HepG2 (cell line): Measurements from ENCODE around the gene PKNOX2. TPM values are rescaled to one million over a fixed set of nuclear protein-coding genes. Genes with fewer than 3 reads are reported as not detected.

Source experiments
- ATAC-seq: fragments of 200-7000 bp; cut with Tn5 transposase; 3 replicates; pipeline ENCODE4 v1.9.1; 2020; ENCODE audit warnings: mild to moderate bottlenecking, moderate library complexity
- BruUV-seq: library from RNA; stranded (reverse); fragments of 400-500 nt; replicated peaks from 2 replicates; lab custom pipeline; 2021; lab: Mats Ljungman, UMichigan
- CTCF ChIA-PET: fragments of 300-600 bp; formaldehyde crosslinking; extraction: SDS; loops from one replicate; lab custom pipeline; 2021; ENCODE audit warnings: low total read pairs, inconsistent platforms, low intra/inter-chr PET ratio; lab: Yijun Ruan, JAX
- POLR2A ChIA-PET: fragments of 350-600 bp; sonication (Branson Sonifier 250); formaldehyde crosslinking; loops from one replicate; lab custom pipeline; 2020; ENCODE audit warnings: antibody characterized with exemption, inconsistent platforms; lab: Yijun Ruan, JAX
- DNase-seq: peaks from one replicate; pipeline ENCODE4 v3.0.0-alpha.2; 2015; ENCODE audit warnings: low spot score
- FAIRE-seq: peaks from 3 replicates; lab custom pipeline; 2011; peaks lifted over from hg19 to GRCh38; lab: Jason Lieb, UNC
- H2AFZ ChIP-seq: one replicate; pipeline ENCODE4 v1.6.1; 2011; ENCODE audit warnings: low read length, inconsistent platforms
- H3K27ac ChIP-seq: fragments of 300-600 bp; 3 replicates; pipeline ENCODE4 v1.8.0; 2011; ENCODE audit warnings: mixed run types, mild to moderate bottlenecking, mixed read lengths, low read length, inconsistent platforms; ENCODE audit not compliant: insufficient read depth; ENCODE audit errors: extremely low read length
- H3K27me3 ChIP-seq, 2 experiments: fragments of 200-600 bp in 1 of 2; 2 replicates in 1 of 2; 3 replicates in 1 of 2; pipeline versions ENCODE4 v1.6.0 to v1.8.0; 2011; ENCODE audit warnings: low read length in 2 of 2, mild to moderate bottlenecking in 2 of 2, moderate library complexity in 2 of 2, inconsistent platforms in 1 of 2; ENCODE audit not compliant: insufficient read depth in 2 of 2, control insufficient read depth in 1 of 2
- H3K36me3 ChIP-seq, 2 experiments: fragments of 200-600 bp in 1 of 2; replicated peaks in 1 of 2; 2 replicates in 1 of 2; 3 replicates in 1 of 2; pipeline versions ENCODE4 v1.5.1 to v1.8.0; 2011; ENCODE audit warnings: low read length in 2 of 2, inconsistent platforms in 1 of 2; ENCODE audit not compliant: insufficient read depth in 2 of 2, control insufficient read depth in 1 of 2
- H3K4me1 ChIP-seq: 2 replicates; pipeline ENCODE4 v1.5.1; 2012; ENCODE audit warnings: low read length, inconsistent platforms; ENCODE audit not compliant: insufficient read depth
- H3K4me2 ChIP-seq: 2 replicates; pipeline ENCODE4 v1.6.0; 2011; ENCODE audit warnings: low read depth, low read length, inconsistent platforms
- H3K4me3 ChIP-seq, 3 experiments: fragments of 200-600 bp in 1 of 3; sonication (generic), shearing (Covaris generic) in 1 of 3; replicated peaks in 1 of 3; 2 replicates each; pipeline ENCODE4 v1.5.1; 2011 to 2016; ENCODE audit warnings: low read length in 3 of 3, inconsistent platforms in 2 of 3, low read depth in 2 of 3, mild to moderate bottlenecking in 2 of 3, control low read depth in 1 of 3, mixed read lengths in 1 of 3; ENCODE audit not compliant: insufficient read depth in 1 of 3
- H3K79me2 ChIP-seq: one replicate; pipeline ENCODE4 v1.6.1; 2011; ENCODE audit warnings: low read length, inconsistent platforms; ENCODE audit not compliant: insufficient read depth
- H3K9ac ChIP-seq: 2 replicates; pipeline ENCODE4 v1.6.0; 2011; ENCODE audit warnings: mild to moderate bottlenecking, low read depth, low read length, inconsistent platforms; ENCODE audit not compliant: insufficient read depth
- H3K9me3 ChIP-seq: 2 replicates; pipeline ENCODE4 v1.5.1; 2012; ENCODE audit warnings: mild to moderate bottlenecking, low read length
- H4K20me1 ChIP-seq: 2 replicates; pipeline ENCODE4 v1.6.0; 2011; ENCODE audit warnings: inconsistent platforms, mild to moderate bottlenecking, low read length, moderate library complexity; ENCODE audit not compliant: insufficient read depth
- AGO2 ChIP-seq: fragments of 200-400 bp; formaldehyde crosslinking; optimal IDR thresholded peaks from 2 replicates; pipeline ENCODE3; 2017; ENCODE audit warnings: mild to moderate bottlenecking, low read depth, low read length, moderate library complexity
- FOXO1 ChIP-seq: sonication (generic); formaldehyde crosslinking; IDR thresholded peaks from 2 replicates; pipeline ENCODE4 v1.4.0; 2020; ENCODE audit warnings: missing genetic modification reagents
- GATAD2A ChIP-seq: IDR thresholded peaks from 2 replicates; pipeline ENCODE4 v1.6.1; 2016
- PAWR ChIP-seq: sonication (generic); formaldehyde crosslinking; IDR thresholded peaks from 2 replicates; pipeline ENCODE4 v1.4.0; 2020; ENCODE audit warnings: missing genetic modification reagents, mild to moderate bottlenecking, borderline replicate concordance
- SNRNP70 ChIP-seq: fragments of 200-400 bp; formaldehyde crosslinking; IDR thresholded peaks from 2 replicates; pipeline ENCODE4 v1.6.1; 2017; ENCODE audit warnings: mild to moderate bottlenecking, low read depth, low read length, moderate library complexity
- SOX13 ChIP-seq, 3 experiments: fragments of 450-650 bp in 1 of 3; sonication (generic) in 1 of 3; formaldehyde crosslinking in 1 of 3; IDR thresholded peaks in 2 of 3; conservative IDR thresholded peaks in 1 of 3; 2 replicates each; pipeline versions ENCODE4 v1.5.0 to v1.6.1; 2016 to 2020; ENCODE audit warnings: antibody characterized with exemption in 1 of 3, mild to moderate bottlenecking in 1 of 3, missing compliant biosample characterization in 1 of 3, missing genetic modification reagents in 1 of 3, moderate library complexity in 1 of 3
- SP5 ChIP-seq: IDR thresholded peaks from 2 replicates; pipeline ENCODE4 v1.6.1; 2016; ENCODE audit warnings: low read depth, borderline replicate concordance
- ZBTB8A ChIP-seq: sonication (generic); formaldehyde crosslinking; IDR thresholded peaks from 2 replicates; pipeline ENCODE4 v1.4.0; 2020; ENCODE audit warnings: mild to moderate bottlenecking, low read depth, missing genetic modification reagents, borderline replicate concordance
- ZEB1 ChIP-seq: IDR thresholded peaks from 2 replicates; pipeline ENCODE4 v1.6.1; 2012; ENCODE audit warnings: mild to moderate bottlenecking, low read depth, inconsistent platforms; ENCODE audit not compliant: insufficient replicate concordance
- ZNF367 ChIP-seq: sonication (generic); formaldehyde crosslinking; IDR thresholded peaks from 2 replicates; pipeline ENCODE4 v1.4.0; 2020; ENCODE audit warnings: missing genetic modification reagents, borderline replicate concordance
- ZNF564 ChIP-seq: sonication (generic); formaldehyde crosslinking; IDR thresholded peaks from 2 replicates; pipeline ENCODE4 v1.8.1; 2023; ENCODE audit warnings: mild to moderate bottlenecking, missing genetic modification reagents
- ZSCAN29 ChIP-seq: sonication (generic); formaldehyde crosslinking; conservative IDR thresholded peaks from 2 replicates; pipeline ENCODE4 v1.4.0; 2020; ENCODE audit warnings: mild to moderate bottlenecking, missing genetic modification reagents
- WGBS: methylation state at CpG from one replicate; pipeline ENCODE4 v1.1.6; 2017; ENCODE audit warnings: low lambda C conversion rate; 5-methylcytosine and 5-hydroxymethylcytosine counted together
- in situ Hi-C: cut with HindIII; loops from 2 replicates; pipeline ENCODE4 v1.10.0; 2017; ENCODE audit warnings: low pct_unique_long_range_greater_than_20kb; ENCODE audit not compliant: extremely low pct_ligation_motif_present
- intact Hi-C: fragments of 100-400 bp; cut with micrococcal nuclease; formaldehyde crosslinking; loops from one replicate; pipeline ENCODE4 v1.10.0; 2022; ENCODE audit not compliant: unreplicated experiment
- polyA plus RNA-seq, 8 experiments: library from polyadenylated mRNA; depleted of rRNA in 3 of 8; stranded (reverse) in 7 of 8; unstranded in 1 of 8; fragments of >200 nt; fragmentation: Illumina TruSeq in 4 of 8; extraction: Trizol in 4 of 8; gene quantifications; 2 replicates each; pipeline versions ENCODE4 v1.2.1 to v1.2.3, GENCODE V29; 2011 to 2016; ENCODE audit warnings: low read depth in 4 of 8, missing spikeins in 1 of 8, mixed read lengths in 1 of 8; ENCODE audit not compliant: insufficient read depth in 1 of 8
- total RNA-seq, 5 experiments: library from RNA; depleted of rRNA; stranded (reverse); fragments of >200 nt; fragmentation: Illumina TruSeq; extraction: Trizol; gene quantifications; 2 replicates each; pipeline ENCODE4 v1.2.3, GENCODE V29; 2016; ENCODE audit warnings: low read depth in 1 of 5
- TF ChIP-seq, protein P1 (sequence below): sonication (generic); formaldehyde crosslinking; IDR thresholded peaks from 2 replicates; pipeline ENCODE4 v1.4.0; 2020; ENCODE audit warnings: missing genetic modification reagents
- TF ChIP-seq, protein P2 (sequence below): sonication (generic); formaldehyde crosslinking; IDR thresholded peaks from 2 replicates; pipeline ENCODE4 v1.5.1; 2020; ENCODE audit warnings: mild to moderate bottlenecking, missing genetic modification reagents, borderline replicate concordance
- TF ChIP-seq, protein P3 (sequence below): sonication (generic); formaldehyde crosslinking; IDR thresholded peaks from 2 replicates; pipeline ENCODE4 v1.4.0; 2020; ENCODE audit warnings: missing genetic modification reagents
- TF ChIP-seq, protein P4 (sequence below): sonication (generic); formaldehyde crosslinking; IDR thresholded peaks from 2 replicates; pipeline ENCODE4 v1.4.0; 2020; ENCODE audit warnings: mild to moderate bottlenecking, missing genetic modification reagents, borderline replicate concordance

The PKNOX2 gene
- total and polyA plus RNA-seq, 2 of the 13 experiments (the other 11 are each of a cell fraction or from before 2014, with no cell fraction given) = not detected

DNA sequence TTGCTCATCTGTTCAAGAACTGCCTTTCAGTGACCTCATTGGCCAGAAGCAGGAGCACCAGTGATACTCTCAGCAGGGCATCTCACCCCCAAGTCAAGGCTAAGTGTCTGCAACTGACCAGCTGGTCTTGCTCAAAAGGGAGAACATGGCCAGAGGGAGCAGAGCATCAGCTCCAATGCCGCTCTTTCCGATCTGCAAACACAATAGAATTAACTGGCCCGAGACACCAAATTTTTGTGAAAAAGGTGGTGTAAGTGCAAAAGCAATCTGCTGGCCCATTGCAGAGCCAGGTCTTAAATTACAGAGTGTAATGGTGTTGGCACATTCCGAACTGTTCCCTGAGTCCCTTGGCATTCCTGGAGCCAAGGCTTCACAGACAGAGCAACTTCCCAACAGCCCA lies 97.0 kb downstream of the PKNOX2 start:
- ATAC-seq = no peak
- no peak overlapping the region for H2AFZ ChIP-seq
- WGBS = 63% methylated on average over 4 of the region's 4 CpGs
- no peak for FAIRE-seq
- H3K4me2 ChIP-seq = no peak overlapping the region; the same call in 1 of the 2 replicates
- intact Hi-C loops (no loop called here), in situ Hi-C loops (no loop called here)
- H3K9me3 ChIP-seq = no peaks in the 10 kb centered on the region
- DNase-seq = no peak
- no peak overlapping the region for H3K27ac ChIP-seq
- H3K9ac ChIP-seq = no peak overlapping the region
- BruUV-seq = no TSS peak
- ChIA-PET CTCF (no interaction called here), POLR2A (no interaction called here)
- no peaks in the 10 kb centered on the region for H3K36me3 ChIP-seq
- peaks cover 4 to 49% of the 10 kb centered on the region in 2 experiments; a peak in 4 of 5 replicates for H3K27me3 ChIP-seq
- H4K20me1 ChIP-seq = no peaks in the 10 kb centered on the region
- peaks cover 36% of the 10 kb centered on the region for H3K4me1 ChIP-seq
- H3K79me2 ChIP-seq = no peaks in the 10 kb centered on the region
- H3K4me3 ChIP-seq = no peak overlapping the region
- TF ChIP-seq, protein P1, sequence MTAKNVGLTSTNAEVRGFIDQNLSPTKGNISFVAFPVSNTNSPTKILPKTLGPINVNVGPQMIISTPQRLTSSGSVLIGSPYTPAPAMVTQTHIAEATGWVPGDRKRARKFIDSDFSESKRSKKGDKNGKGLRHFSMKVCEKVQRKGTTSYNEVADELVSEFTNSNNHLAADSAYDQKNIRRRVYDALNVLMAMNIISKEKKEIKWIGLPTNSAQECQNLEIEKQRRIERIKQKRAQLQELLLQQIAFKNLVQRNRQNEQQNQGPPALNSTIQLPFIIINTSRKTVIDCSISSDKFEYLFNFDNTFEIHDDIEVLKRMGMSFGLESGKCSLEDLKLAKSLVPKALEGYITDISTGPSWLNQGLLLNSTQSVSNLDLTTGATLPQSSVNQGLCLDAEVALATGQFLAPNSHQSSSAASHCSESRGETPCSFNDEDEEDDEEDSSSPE (CRISPR knock-in tag) = no peak
- TF ChIP-seq ZNF564 (CRISPR knock-in tag) (no peak), SOX13 (IDR thresholded peaks at IDR 0.05) (no peak), SOX13 (CRISPR knock-in tag; conservative IDR thresholded peaks at IDR 0.05 in 1 of 2, IDR thresholded peaks at IDR 0.05 in 1 of 2) (no peak), FOXO1 (CRISPR knock-in tag) (no peak), ZSCAN29 (CRISPR knock-in tag) (no peak), SP5 (CRISPR knock-in tag) (no peak), ZEB1 (no peak), ZBTB8A (no peak), SNRNP70 (no peak), PAWR (CRISPR knock-in tag) (no peak), AGO2 (no peak), ZNF367 (no peak), GATAD2A (no peak)
- TF ChIP-seq, protein P2, sequence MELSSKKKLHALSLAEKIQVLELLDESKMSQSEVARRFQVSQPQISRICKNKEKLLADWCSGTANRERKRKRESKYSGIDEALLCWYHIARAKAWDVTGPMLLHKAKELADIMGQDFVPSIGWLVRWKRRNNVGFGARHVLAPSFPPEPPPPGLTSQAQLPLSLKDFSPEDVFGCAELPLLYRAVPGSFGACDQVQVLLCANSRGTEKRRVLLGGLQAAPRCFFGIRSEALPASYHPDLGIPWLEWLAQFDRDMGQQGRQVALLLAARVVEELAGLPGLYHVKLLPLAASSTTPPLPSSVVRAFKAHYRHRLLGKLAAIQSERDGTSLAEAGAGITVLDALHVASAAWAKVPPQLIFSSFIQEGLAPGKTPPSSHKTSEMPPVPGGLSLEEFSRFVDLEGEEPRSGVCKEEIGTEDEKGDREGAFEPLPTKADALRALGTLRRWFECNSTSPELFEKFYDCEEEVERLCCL = no peak
- TF ChIP-seq, protein P3, sequence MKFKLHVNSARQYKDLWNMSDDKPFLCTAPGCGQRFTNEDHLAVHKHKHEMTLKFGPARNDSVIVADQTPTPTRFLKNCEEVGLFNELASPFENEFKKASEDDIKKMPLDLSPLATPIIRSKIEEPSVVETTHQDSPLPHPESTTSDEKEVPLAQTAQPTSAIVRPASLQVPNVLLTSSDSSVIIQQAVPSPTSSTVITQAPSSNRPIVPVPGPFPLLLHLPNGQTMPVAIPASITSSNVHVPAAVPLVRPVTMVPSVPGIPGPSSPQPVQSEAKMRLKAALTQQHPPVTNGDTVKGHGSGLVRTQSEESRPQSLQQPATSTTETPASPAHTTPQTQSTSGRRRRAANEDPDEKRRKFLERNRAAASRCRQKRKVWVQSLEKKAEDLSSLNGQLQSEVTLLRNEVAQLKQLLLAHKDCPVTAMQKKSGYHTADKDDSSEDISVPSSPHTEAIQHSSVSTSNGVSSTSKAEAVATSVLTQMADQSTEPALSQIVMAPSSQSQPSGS (CRISPR knock-in tag) = no peak
- TF ChIP-seq, protein P4, sequence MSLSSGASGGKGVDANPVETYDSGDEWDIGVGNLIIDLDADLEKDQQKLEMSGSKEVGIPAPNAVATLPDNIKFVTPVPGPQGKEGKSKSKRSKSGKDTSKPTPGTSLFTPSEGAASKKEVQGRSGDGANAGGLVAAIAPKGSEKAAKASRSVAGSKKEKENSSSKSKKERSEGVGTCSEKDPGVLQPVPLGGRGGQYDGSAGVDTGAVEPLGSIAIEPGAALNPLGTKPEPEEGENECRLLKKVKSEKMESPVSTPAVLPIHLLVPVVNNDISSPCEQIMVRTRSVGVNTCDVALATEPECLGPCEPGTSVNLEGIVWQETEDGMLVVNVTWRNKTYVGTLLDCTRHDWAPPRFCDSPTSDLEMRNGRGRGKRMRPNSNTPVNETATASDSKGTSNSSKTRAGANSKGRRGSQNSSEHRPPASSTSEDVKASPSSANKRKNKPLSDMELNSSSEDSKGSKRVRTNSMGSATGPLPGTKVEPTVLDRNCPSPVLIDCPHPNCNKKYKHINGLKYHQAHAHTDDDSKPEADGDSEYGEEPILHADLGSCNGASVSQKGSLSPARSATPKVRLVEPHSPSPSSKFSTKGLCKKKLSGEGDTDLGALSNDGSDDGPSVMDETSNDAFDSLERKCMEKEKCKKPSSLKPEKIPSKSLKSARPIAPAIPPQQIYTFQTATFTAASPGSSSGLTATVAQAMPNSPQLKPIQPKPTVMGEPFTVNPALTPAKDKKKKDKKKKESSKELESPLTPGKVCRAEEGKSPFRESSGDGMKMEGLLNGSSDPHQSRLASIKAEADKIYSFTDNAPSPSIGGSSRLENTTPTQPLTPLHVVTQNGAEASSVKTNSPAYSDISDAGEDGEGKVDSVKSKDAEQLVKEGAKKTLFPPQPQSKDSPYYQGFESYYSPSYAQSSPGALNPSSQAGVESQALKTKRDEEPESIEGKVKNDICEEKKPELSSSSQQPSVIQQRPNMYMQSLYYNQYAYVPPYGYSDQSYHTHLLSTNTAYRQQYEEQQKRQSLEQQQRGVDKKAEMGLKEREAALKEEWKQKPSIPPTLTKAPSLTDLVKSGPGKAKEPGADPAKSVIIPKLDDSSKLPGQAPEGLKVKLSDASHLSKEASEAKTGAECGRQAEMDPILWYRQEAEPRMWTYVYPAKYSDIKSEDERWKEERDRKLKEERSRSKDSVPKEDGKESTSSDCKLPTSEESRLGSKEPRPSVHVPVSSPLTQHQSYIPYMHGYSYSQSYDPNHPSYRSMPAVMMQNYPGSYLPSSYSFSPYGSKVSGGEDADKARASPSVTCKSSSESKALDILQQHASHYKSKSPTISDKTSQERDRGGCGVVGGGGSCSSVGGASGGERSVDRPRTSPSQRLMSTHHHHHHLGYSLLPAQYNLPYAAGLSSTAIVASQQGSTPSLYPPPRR (CRISPR knock-in tag) = no peak
